NCI-H2029 treated with DMSO at 0.1 percent for 48 hours (cell line): ENCODE measurements around the gene TNFAIP8L2.
"Not testable (repeated sequence)": the region's sequence is repeated elsewhere in the genome, so short reads cannot be mapped to it uniquely, and the experiment has no call there.

ENCODE experiments used
- DNase-seq: peaks from one replicate; lab custom pipeline; 2025; lab: John Stamatoyannopoulos, UW

Gene TNFAIP8L2

DNA sequence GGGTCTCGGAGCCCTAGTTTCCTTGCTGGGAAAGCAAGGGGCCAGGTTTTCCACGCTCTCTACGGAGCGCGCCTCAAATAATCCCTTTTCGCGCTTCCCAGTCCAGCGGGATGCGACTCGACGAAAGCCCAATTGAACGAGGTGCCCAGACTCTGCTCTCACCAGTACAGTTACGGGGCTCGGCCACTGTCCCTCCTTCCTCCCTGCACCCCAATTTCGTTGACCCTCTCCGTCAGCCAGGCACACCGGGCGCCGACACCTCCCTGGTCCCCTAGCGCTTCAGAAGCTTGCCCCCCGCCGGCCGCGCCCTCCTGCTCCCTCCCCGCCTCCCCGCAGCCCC is 10.4 kb upstream of the TNFAIP8L2 start:
- no peak for DNase-seq

DNA sequence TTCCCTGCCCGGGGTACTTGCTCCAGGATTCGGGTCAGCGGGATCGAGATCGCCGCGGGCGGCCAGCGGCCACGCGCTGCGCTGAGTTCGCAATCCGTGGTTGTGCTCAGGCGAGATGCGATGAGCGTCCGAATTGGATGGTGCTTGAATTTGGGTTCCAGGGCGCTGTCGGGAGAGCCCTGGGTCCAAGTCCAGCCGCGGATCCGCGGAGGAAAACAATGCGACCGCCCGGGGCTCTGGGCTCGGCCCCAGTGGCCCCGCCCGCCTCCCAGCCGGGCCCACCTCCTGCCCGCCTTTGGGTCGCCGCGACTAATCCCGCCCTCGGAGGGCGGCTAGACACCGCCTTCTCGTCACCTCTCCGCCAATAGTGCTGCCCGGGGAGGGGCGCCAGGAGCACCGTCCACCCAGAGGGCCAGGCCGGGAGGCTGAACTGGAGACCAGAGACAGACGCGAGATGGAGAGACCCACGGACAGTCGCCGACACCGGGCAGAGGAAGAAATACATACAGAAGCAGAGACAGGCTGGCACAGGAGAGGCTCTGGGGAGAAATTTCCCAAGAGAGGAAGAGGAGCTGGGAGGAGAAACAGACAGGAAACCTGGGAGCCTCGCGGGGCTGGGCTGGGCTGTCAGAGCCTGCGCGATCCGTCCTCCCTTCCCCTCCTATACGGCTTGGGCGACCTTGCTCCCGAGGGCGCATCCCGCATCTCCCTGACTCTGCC is 9.9 kb upstream of the TNFAIP8L2 start, which contains the start of gene SEMA6C:
SEMA6C (minus strand) TSS at position 220 of the 720 bp plus-strand sequence. CDS start 4,010 bp downstream, outside the sequence.
- DNase-seq, result peak; percentile 59

DNA sequence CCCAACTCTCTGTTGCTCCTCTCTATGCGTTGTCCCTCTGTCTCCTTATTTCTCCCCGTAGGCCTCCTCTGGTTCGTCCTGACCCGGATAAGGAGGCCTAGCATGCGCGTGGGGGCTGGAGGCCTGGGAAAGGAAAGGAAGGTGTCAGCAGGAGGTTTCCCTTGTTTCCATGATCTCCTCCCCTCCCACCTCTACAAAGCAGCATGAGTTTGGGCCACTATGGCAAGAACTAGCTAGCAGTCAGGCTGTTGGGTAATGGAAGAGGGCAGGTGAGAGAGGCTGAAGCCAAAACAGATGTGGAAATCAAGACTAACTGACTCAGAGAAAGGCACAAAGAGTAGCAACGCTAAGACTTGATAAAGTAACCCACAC is 9.3 kb upstream of the TNFAIP8L2 start:
- no peak for DNase-seq

DNA sequence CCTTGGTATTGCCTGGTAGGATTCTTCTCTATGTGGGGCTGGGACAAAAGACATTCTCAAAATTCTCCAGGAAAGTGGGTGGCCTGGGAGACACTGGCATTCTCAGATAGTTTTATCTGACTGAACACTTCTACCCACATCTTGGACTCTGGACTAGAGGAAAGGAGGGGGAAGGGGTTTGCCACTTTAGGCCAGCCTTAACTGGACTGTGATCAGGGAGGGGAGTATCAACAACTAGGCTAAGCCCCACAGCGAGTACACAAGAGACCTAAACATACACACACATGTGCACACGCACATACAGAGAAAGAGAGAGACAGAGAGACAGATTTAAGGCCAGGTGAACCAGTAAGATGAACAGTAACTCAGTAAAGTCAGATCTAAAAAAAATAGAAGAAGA is 8.8 kb upstream of the TNFAIP8L2 start:
- no peak for DNase-seq

DNA sequence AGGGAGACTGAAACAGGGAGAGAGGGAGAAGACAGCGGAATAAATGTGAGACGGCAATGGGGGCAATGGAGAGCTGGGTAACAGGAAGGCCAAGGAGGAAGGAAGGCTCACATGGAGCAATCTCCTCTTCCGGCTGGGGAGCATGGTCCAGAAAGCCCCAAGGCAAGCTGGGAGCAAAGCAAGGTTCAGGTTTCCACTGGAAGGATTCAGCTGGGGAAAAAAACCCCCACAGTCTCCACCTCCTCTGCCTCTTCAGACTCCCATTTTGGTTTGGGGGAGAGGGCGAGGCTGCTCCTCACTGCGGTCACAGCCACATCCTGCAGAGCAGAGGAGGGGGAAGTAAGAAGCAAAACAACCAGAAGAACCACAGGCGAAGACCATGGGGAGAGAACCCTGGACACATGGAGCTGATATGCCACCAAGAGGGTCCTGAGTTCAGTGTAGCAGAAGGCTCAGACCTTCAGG is 650 bp downstream of the TNFAIP8L2 start:
- no peak for DNase-seq

DNA sequence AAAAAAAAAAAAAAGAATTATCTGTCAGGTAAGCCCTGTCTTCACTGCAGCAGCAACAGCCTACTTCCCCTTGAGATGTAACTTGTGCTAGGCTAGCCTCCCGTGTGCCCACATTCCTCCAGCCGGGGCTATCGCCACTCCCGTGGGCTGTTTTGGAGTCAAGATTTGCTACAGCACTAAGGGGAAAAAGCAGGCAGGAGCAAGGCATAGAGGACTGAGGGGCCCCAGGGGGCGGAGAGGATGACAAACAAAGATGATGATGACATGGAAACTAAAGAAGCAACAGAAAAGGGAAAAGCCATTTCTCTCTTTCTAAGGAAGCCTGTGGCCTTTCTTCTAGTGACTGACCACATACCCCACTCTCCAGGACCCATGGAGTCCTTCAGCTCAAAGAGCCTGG is 1.9 kb downstream of the TNFAIP8L2 start:
- no peak for DNase-seq

DNA sequence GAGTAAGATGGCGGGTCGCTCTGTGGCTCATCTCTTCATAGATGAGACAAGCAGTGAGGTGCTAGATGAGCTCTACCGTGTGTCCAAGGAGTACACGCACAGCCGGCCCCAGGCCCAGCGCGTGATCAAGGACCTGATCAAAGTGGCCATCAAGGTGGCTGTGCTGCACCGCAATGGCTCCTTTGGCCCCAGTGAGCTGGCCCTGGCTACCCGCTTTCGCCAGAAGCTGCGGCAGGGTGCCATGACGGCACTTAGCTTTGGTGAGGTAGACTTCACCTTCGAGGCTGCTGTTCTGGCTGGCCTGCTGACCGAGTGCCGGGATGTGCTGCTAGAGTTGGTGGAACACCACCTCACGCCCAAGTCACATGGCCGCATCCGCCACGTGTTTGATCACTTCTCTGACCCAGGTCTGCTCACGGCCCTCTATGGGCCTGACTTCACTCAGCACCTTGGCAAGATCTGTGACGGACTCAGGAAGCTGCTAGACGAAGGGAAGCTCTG is 2.4 kb downstream of the TNFAIP8L2 start:
- DNase-seq, result no peak

DNA sequence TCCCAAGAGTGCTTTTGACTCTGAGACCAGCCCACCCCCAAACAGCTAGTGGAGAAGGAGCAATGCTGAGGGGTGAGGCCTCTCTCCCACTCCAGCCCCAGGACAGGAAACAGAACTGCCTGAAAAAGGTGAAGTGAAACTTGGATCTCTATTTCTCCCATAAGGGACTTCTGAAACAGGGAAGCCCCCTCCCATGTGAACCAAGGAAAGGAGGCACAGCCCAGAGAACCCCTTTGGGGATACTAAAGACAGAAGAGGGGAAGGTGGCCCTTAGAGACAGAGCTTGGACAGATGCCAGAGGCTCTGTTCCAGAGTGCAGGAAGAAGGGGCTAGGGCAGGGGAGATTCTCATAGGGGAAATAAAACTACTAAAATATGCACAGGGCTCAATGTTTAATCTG is 2.9 kb downstream of the TNFAIP8L2 start:
- no peak for DNase-seq

DNA sequence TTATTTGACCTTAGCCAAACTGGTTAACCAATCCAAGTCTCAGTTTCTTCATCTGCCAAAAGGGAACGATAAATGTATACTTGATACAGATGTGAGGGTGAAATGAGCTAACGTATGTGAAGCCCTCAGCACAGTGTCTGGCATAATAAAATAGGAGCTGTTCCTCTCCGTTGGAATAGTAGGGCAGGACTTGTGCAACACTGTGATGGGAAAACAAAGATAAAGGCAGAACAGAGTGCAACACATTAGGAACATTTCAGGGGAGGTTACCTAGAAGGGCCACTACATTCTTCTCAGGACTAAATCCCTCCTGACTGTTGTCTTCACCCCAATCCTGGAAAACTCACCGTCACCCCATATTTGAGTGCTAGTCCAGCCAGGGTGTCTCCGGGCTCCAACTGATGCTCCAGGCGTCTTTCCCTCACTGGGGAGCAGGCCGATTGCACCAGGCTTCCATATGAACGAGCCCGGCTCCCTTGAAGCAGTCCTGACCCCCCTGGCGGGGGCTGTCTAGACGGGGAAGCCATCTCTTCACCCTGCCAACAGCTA is 8.4 kb downstream of the TNFAIP8L2 start:
- DNase-seq, result no peak

DNA sequence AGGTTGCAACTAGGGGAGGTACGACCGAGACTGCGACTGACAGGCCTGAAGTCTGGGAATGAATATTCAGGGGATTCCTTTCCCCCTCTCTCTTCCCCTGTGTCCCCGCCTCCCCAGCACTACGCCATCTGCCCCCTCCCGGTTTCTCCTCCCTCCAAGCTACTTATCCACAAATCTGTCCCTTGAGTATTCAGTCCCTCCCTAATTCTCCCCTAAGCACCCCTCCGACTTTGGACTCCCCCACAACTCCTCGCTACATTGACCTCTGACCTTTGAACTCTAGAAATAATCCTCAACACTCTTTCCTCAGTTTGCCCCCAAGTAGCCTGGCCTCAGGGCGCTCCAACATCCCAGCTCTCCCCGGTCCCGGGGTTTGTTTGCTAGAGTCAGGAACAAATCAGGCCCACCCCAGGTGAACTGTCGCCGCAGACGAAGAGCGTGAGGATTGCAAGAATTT is 8.9 kb downstream of the TNFAIP8L2 start:
- no peak for DNase-seq

DNA sequence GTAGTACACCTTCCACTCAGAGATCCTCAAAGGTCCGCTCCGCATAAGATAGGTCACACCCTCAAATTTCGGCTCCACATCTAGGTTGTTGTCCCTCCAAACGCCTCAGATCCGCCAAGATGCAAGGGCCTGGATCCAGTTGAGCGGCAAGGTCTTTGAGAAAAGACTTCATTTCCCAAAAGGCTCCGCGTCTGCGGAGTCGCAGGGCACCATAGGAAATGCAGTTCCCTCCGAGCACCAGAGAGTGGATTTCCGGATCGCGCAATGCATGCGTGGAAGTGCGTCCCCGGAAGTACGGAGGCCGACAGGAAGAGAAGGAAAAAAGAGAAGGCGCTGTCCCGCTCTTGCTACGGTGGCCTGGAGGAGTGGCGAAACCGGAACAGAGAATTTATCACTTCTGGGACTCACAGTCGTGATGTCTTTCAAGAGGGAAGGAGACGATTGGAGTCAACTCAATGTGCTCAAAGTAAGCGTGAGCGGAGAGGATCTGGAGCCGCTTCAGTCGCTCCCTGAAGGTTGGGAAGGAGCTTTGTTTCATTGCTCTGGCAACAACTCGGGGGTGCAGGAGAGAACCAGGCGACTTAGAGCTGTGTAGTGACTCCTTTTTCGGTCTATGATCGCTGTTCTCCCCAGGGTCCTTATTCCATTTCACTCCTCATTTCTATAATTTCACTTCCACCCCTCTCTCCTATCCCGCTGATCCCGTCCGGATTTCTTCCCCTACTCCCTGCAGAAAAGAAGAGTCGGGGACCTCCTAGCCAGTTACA is 9.5 kb downstream of the TNFAIP8L2 start, which contains the start of the genes LYSMD1 and SCNM1:
LYSMD1 (minus strand) TSS at position 165 of the 767 bp plus-strand sequence. CDS start 644 bp downstream, outside the sequence.
SCNM1 (plus strand) TSS at position 407 of the 767 bp plus-strand sequence; CDS start at position 416, 9 bp downstream.
- peak; percentile 83 for DNase-seq

DNA sequence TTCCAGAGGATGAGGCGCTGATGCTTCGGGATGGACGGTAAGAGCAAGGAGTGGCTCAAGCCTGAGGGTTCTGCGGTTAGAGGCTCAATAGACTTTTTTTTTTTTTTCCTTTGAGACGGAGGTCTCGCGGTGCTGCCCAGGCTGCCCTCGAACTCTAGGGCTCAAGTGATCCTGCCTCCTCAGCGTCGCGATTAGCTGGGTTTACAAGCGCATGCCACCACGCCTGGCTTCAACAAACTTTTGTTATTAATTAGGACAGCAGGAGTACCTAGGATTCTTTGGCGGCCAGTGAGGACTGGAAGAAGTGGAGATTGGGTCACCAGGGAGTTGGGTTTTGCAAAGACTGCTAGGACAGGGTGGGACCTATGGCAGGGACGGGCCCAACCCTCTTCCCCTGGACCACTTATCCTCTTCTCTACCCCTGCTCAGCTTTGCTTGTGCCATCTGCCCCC is 10.1 kb downstream of the TNFAIP8L2 start:
- no peak for DNase-seq

DNA sequence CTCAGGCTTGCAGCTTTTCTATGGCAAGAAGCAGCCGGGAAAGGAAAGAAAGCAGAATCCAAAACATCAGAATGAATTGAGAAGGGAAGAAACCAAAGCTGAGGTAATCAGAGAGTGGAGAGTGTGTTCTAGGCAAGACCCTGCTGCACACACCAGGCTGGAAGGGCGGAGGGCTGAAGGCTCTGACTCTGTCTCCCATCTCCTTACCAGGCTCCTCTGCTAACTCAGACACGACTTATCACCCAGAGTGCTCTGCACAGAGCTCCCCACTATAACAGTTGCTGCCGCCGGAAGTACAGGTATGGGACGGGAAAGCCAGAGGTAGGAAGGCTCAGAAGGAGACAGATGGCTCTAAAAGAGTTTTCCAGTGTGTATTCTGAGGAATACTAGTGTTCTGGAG is 10.7 kb downstream of the TNFAIP8L2 start:
- DNase-seq, result no peak

DNA sequence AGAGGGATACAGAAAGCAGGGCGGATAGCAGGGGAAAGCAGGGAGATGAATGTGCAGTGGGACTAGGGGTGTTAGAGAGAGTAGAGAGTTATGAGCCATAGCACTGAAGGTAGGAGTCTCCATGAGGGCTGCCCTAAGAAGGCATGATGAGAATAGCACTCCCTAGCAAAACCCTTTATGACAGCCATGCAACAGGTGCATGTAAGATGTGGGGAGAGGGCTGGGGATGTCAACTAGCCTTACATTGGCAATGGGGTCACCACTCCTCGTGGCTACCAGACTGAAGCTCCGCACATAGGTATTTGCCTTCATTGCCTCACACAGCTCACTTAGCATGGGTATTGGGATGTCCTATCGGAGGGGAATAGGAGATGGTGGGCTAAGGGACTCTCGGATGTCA is 14.7 kb downstream of the TNFAIP8L2 start:
- no peak for DNase-seq

DNA sequence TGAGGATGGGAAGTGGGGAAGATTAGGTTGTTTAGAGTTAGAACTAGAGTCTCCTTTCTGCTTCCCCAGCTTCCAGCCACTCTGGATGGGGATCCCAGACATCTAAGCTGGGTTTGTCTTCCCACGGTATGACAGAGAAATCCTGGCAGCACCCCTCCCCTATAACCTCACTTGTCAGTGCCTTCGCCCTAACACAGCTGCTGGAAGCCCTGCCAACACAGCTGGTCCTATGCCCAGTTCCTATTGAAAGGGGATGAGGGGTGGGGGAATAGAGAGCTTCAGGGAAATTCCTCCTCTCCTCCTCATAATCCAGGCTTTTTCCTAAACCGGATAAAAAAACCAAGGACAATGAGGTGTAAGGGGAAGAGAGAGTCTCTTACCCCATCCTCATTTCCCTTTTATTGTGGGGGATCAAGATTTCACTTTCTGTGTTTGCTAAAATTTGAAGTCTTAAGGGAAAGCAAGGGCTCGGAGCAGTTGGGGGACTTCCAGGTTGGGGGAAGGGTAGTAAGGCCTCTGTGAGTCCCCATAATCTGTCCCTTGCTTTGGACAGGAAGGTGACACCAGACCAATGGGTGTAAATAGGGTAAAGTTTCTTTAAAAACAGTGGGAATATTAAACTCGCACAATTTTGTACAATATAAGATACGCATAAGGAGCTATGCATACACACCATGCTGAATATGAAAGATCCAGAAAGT is 18.7 kb downstream of the TNFAIP8L2 start:
- no peak for DNase-seq

DNA sequence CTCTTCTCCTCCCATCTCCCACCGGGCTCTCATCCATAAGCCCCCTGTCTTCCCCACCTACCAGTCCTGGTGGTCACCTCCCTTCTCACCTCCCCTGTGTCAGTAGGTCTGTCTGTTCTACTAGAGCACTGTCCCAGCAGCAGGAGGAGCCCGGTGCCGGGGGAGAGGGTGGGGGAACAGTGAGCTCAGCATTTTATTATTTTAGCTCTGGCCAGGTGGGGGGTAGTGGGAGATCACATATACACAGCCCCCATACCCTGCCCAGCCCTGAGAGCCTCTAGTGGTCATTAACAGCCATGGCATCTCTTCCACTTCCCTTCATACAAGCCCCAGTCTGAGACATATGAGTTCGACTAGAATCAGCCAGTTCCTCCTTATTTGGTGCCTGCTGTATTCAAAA is 19.4 kb downstream of the TNFAIP8L2 start, which contains the start of gene TMOD4:
TMOD4 (minus strand) TSS at position 119 of the 400 bp plus-strand sequence. CDS start 1,106 bp downstream, outside the sequence.
- DNase-seq, result no peak

DNA sequence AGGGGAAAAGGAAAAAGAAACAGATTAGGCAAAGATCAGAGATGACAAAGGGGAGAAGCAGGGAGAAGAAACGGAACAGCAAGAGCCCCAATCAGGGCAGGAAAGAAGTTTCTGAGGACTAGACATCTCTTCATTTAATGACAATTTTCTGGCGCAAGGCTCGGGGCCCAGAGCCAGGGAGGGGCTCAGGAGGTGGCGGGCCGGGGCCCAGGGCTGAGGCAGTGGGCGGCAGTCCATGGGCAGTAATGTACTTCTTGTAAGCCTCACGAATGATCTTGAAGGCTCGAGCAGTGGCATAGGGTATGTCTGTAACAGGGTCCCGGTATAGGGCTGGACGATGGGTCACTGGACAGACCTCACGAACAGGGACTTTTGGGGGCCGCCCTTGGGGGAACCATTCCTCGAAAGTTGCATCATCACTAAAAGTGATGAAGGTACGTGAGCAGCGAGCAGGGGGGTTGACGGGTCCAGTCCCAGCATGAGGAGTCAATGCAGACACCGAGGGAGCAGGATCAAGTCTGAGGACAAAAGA is 20.1 kb downstream of the TNFAIP8L2 start:
- DNase-seq, result no peak

DNA sequence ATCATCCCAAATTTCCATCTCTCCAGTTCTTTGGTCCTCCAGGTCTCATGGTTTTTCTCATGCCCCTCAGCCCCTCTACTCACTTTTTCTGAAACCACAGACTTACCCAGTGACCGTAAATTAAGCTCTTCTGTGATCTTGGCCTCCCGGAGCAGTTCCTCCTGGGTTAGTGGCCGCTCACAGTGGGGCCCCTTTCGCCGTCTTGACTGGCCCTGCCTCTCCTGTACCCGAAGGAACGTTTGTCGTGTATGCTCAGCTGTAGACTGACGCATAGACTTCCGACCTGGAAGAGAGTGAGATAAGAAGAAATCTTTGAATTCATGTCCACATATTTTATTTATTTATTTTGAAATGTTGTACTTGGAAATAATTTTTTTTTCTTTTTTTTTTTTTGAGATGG is 27.8 kb downstream of the TNFAIP8L2 start:
- DNase-seq, result no peak

DNA sequence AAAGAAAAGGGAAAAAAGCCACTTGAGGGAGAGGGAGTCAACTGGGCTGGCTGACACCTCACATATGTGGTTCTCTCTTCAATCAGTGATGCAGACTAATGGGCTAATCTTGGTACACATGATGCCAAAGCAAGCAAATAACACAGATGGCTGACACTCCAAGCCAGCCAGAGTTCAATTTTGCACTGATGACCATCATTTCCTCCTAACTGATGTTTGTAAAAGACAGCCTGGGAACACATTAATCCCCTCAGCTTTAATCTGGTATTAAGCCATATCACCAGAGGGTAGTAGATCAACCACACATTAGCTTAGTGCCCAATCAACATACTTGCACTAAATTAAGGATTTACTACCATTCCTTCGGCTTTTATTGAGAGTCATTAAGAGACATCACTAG is 30.8 kb downstream of the TNFAIP8L2 start:
- DNase-seq, result no peak

DNA sequence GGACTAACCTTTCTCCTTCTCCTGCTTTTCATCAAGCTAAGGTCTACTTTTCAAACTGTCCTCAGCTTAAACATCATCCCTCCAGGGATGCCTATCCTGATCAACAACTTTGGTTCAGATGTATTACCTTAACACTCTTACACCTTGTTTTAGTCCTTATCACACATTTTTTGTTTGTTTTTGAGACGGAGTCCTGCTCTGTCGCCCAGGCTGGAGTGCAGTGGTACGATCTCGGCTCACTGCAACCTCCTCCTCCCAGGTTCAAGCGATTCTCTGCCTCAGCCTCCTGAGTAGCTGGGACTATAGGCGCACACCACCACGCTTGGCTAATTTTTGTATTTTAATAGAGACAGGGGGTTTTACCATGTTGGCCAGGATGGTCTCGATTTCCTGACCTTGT is 32.2 kb downstream of the TNFAIP8L2 start:
- DNase-seq, result not testable (repeated sequence)

DNA sequence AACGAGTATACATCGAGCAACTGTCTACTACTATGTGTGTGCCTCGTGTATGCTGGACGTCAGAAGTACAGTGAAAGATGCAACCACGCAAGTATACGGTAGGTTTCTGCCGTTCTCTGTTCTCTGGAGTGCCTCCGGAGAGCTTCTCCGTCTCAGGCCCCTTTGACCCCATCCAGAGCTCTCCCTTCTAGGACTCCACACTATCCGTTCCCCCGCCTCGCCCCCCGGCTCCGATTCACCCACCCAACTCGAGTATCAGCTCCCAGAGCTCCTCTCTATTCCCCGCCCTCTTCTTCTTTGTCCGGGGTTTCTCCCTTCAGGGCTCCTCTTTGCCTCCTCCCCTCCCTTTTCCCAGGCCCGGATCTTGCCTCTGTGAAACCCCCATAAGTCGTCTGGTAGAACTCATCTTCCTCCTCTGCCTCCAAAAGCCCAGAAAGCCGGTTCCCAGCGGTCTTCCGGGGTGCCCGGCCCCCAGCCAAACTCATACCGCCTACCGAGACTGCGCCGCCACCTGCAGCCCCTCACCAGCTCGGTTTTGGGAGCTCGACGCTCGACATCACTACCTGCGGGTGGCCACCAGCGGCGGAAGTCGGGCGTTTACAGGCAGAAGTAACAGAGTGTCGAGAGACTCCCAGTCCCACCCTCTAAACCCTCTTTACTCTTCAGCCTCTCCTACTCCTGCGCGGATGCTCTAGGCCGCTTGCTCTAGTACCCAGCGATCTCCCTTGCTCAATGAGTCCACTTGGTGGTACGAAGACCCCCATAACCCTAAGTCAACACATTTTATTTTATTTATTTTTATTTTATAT is 33.4 kb downstream of the TNFAIP8L2 start, which contains the start of gene VPS72:
VPS72 (minus strand) TSS at position 561 of the 809 bp plus-strand sequence; CDS start at position 485, 76 bp downstream.
- DNase-seq, result peak; percentile 85
